Neuronal stem cell (in vitro differentiated cells): ENCODE measurements around the gene SH2D3C.

Experiments
- DNase-seq: peaks from one replicate; pipeline ENCODE4 v3.0.0-alpha.2; 2013; ENCODE audit warnings: low spot score
- H2AFZ ChIP-seq: one replicate; pipeline ENCODE4 v1.6.1; 2013; ENCODE audit warnings: mild to moderate bottlenecking, low read length, inconsistent platforms
- H2AK5ac ChIP-seq: 2 replicates; pipeline ENCODE4 v1.6.1; 2013; ENCODE audit warnings: low read depth, mild to moderate bottlenecking, inconsistent platforms, low read length, moderate library complexity, mixed read lengths
- H2BK120ac ChIP-seq: 2 replicates; pipeline ENCODE4 v1.6.1; 2013; ENCODE audit warnings: low read depth, mild to moderate bottlenecking, inconsistent platforms, low read length, moderate library complexity, mixed read lengths
- H2BK12ac ChIP-seq: one replicate; pipeline ENCODE4 v1.6.1; 2013; ENCODE audit warnings: low read length, inconsistent platforms
- H2BK15ac ChIP-seq: 2 replicates; pipeline ENCODE4 v1.6.1; 2013; ENCODE audit warnings: mild to moderate bottlenecking, low read length, inconsistent platforms, mixed read lengths
- H2BK5ac ChIP-seq: one replicate; pipeline ENCODE4 v1.6.1; 2013; ENCODE audit warnings: inconsistent platforms, mild to moderate bottlenecking, low read length, moderate library complexity
- H3K14ac ChIP-seq: one replicate; pipeline ENCODE4 v1.6.1; 2013; ENCODE audit warnings: low read length, inconsistent platforms
- H3K18ac ChIP-seq: 2 replicates; pipeline ENCODE4 v1.6.1; 2013; ENCODE audit warnings: low read length, inconsistent platforms
- H3K23ac ChIP-seq: 2 replicates; pipeline ENCODE4 v1.6.1; 2013; ENCODE audit warnings: low read depth, mild to moderate bottlenecking, mixed read lengths, low read length, inconsistent platforms; ENCODE audit not compliant: poor library complexity
- H3K27ac ChIP-seq: replicated peaks from 3 replicates; pipeline ENCODE4 v1.5.1; 2013; ENCODE audit warnings: low read length, inconsistent platforms
- H3K27me3 ChIP-seq, 3 experiments: 2 replicates each; pipeline ENCODE4 v1.6.1; 2013; ENCODE audit warnings: low read length in 3 of 3, mild to moderate bottlenecking in 2 of 3, inconsistent platforms in 1 of 3, low read depth in 1 of 3, mixed read lengths in 1 of 3, moderate library complexity in 1 of 3; ENCODE audit not compliant: control insufficient read depth in 3 of 3, insufficient read depth in 3 of 3
- H3K36me3 ChIP-seq, 2 donors: replicated peaks in 1 of 2; 2 replicates each; pipeline ENCODE4 v1.6.1; 2013; ENCODE audit warnings: low read length in 2 of 2; ENCODE audit not compliant: control insufficient read depth in 2 of 2, insufficient read depth in 2 of 2
- H3K4ac ChIP-seq: 2 replicates; pipeline ENCODE4 v1.6.1; 2013; ENCODE audit warnings: inconsistent platforms, mild to moderate bottlenecking, low read length, moderate library complexity
- H3K4me1 ChIP-seq, 2 donors: 1 replicate in 1 of 2; 2 replicates in 1 of 2; pipeline ENCODE4 v1.6.1; 2013; ENCODE audit warnings: low read length in 2 of 2, low read depth in 1 of 2; ENCODE audit not compliant: control insufficient read depth in 2 of 2, insufficient read depth in 1 of 2
- H3K4me2 ChIP-seq: one replicate; pipeline ENCODE4 v1.6.1; 2013; ENCODE audit warnings: mild to moderate bottlenecking, low read length, inconsistent platforms; ENCODE audit not compliant: insufficient read depth, poor library complexity, severe bottlenecking
- H3K4me3 ChIP-seq, 2 donors: 2 replicates each; pipeline ENCODE4 v1.5.1; 2013; ENCODE audit warnings: low read length in 2 of 2, mild to moderate bottlenecking in 2 of 2, inconsistent platforms in 1 of 2, moderate library complexity in 1 of 2
- H3K79me1 ChIP-seq: one replicate; pipeline ENCODE4 v1.6.1; 2013; ENCODE audit warnings: low read depth, mild to moderate bottlenecking, inconsistent platforms, low read length, moderate library complexity
- H3K9ac ChIP-seq: one replicate; pipeline ENCODE4 v1.6.1; 2013; ENCODE audit warnings: mild to moderate bottlenecking, low read depth, low read length, inconsistent platforms; ENCODE audit not compliant: poor library complexity
- H3K9me3 ChIP-seq, 2 donors: replicated peaks in 1 of 2; 2 replicates each; pipeline versions ENCODE3 to v1.6.1; 2013; ENCODE audit warnings: low read length in 2 of 2, mild to moderate bottlenecking in 2 of 2, inconsistent platforms in 1 of 2, low read depth in 1 of 2, mixed read lengths in 1 of 2, moderate library complexity in 1 of 2; ENCODE audit not compliant: control insufficient read depth in 2 of 2, insufficient read depth in 1 of 2
- H4K8ac ChIP-seq: one replicate; pipeline ENCODE4 v1.6.1; 2013; ENCODE audit warnings: low read depth, mild to moderate bottlenecking, inconsistent platforms, low read length, moderate library complexity
- H4K91ac ChIP-seq: one replicate; pipeline ENCODE4 v1.6.1; 2013; ENCODE audit warnings: low read length, low read depth, mild to moderate bottlenecking, inconsistent platforms; ENCODE audit not compliant: poor library complexity
- WGBS, 2 donors: extraction: QIAGEN DNeasy Blood & Tissue Kit; methylation state at CpG; one replicate each; pipeline ENCODE4 v1.1.7; 2013; ENCODE audit warnings: missing lambda C conversion rate in 2 of 2, mixed read lengths in 1 of 2; ENCODE audit not compliant: insufficient read length in 2 of 2, insufficient replicate concordance in 1 of 2; ENCODE audit errors: extremely low coverage in 2 of 2; 5-methylcytosine and 5-hydroxymethylcytosine counted together

Gene SH2D3C

DNA sequence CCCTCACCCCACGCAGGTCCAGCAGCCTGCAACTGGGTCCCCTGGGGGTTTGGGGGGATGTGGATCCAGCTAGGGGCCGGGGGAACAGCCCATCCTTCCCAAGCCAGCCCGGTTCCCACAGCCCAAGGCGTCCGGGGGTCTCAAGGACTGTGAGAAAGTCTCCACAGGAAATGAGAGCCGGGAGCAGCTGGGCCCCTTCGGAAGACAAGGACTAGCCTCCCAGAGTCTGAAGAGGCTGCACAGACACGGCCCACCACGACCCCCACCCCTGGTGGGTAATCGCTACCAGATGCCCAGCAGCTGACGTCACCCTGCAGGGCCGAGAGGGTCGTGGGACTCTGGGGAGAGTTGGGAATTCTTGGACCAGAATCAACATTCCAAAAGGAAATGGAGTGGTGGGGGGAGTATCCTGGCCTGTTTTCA is 10.5 kb downstream of the SH2D3C start:
- Histone ChIP-seq H3K4me2 (no peak overlapping the region), H3K9ac (no peak overlapping the region), H3K23ac (no peak overlapping the region), H2AFZ (peak overlapping the region; percentile 74), H3K27ac (no peak overlapping the region), H2BK15ac (no peak overlapping the region), H2BK120ac (no peak overlapping the region), H3K79me1 (no peaks in the 10 kb centered on the region), H3K18ac (no peak overlapping the region), H3K27me3 (peaks cover 0 to 13% (median 0%) of the 10 kb centered on the region in 3 experiments), H3K9me3 (no peaks in the 10 kb centered on the region), H4K91ac (no peak overlapping the region), H3K4me3 (no peak overlapping the region), H3K14ac (no peak overlapping the region), H2BK5ac (no peak overlapping the region), H2BK12ac (no peak overlapping the region), H3K4me1 (peaks cover 20 to 23% of the 10 kb centered on the region in 2 donors), H3K36me3 (no peaks in the 10 kb centered on the region), H4K8ac (no peak overlapping the region), H3K4ac (no peak overlapping the region), H2AK5ac (no peak overlapping the region)
- no CpG with 5 or more reads among the region's 13 CpGs for WGBS, 2 donors
- no peak for DNase-seq

DNA sequence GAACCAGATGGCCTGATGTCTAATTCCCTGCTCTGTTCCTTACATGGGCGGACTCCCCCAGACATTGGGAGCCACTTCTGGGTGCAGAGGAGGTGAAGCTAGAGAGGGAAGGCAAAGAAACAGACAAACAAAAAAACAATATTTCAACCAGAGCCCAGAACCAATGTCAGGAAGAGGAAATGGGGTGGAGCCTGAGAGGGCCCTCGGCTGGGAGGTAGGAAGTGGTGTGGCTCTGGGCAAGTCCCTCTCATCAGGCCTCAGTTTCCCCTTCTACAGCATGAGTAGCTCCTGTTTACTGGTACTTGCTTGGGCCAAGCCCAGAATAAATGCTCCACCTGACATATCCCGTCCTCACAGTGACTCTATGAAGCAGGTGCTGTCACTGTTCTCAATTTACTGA is 11.1 kb downstream of the SH2D3C start:
- H3K36me3 ChIP-seq: no peaks in the 10 kb centered on the region
- no peaks in the 10 kb centered on the region for H3K79me1 ChIP-seq
- H3K9me3 ChIP-seq: no peaks in the 10 kb centered on the region
- H3K4me3 ChIP-seq: no peak overlapping the region
- no peak overlapping the region for H2AK5ac ChIP-seq
- DNase-seq: no peak
- peaks cover 0 to 18% (median 0%) of the 10 kb centered on the region in 3 experiments for H3K27me3 ChIP-seq
- no peak overlapping the region for H2AFZ ChIP-seq
- peaks cover 21 to 23% of the 10 kb centered on the region in 2 donors for H3K4me1 ChIP-seq
- H3K4me2 ChIP-seq: no peak overlapping the region
- H4K8ac ChIP-seq: no peak overlapping the region
- H2BK120ac ChIP-seq: no peak overlapping the region
- H2BK5ac ChIP-seq: no peak overlapping the region
- no peak overlapping the region for H2BK12ac ChIP-seq
- no peak overlapping the region for H3K4ac ChIP-seq
- WGBS, 2 donors: no CpG with 5 or more reads among the region's 3 CpGs
- H3K27ac ChIP-seq: no peak overlapping the region
- no peak overlapping the region for H4K91ac ChIP-seq
- no peak overlapping the region for H3K14ac ChIP-seq
- H2BK15ac ChIP-seq: no peak overlapping the region
- H3K18ac ChIP-seq: no peak overlapping the region
- H3K9ac ChIP-seq: no peak overlapping the region
- no peak overlapping the region for H3K23ac ChIP-seq

DNA sequence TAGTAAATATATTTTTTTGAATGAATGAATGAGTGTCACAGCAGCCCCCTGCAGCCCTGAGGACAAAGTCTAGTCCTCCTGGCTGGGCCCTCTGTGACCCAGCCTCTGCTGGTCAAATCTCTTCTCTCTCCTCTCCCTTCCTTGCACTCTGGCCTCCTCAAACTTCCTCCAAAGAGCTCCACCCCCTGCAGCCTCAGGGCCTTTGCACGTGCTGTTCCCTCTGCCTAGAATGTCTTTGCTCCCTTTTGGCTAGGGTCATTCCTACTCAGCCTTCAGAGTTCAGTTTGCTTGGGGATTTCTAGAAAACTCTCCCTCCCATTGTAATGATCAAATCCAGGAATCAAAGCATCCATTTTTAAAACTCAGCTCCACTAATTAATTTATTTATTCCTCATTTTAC is 13.0 kb downstream of the SH2D3C start:
- no peak overlapping the region for H2AFZ ChIP-seq
- no peak overlapping the region for H4K91ac ChIP-seq
- no peaks in the 10 kb centered on the region for H3K36me3 ChIP-seq
- no peak overlapping the region for H3K4ac ChIP-seq
- H3K4me3 ChIP-seq: no peak overlapping the region
- no peak overlapping the region for H3K9ac ChIP-seq
- H2BK120ac ChIP-seq: no peak overlapping the region
- no peak overlapping the region for H2BK12ac ChIP-seq
- H3K27me3 ChIP-seq: peaks cover 0 to 26% (median 0%) of the 10 kb centered on the region in 3 experiments
- H4K8ac ChIP-seq: no peak overlapping the region
- no peak overlapping the region for H3K27ac ChIP-seq
- H3K79me1 ChIP-seq: no peaks in the 10 kb centered on the region
- peak overlapping the region; percentile 65 for H2AK5ac ChIP-seq
- no peak overlapping the region for H3K18ac ChIP-seq
- no peak for DNase-seq
- no peak overlapping the region for H3K4me2 ChIP-seq
- H3K9me3 ChIP-seq: no peaks in the 10 kb centered on the region
- no peak overlapping the region for H2BK15ac ChIP-seq
- H2BK5ac ChIP-seq: no peak overlapping the region
- no CpG with 5 or more reads among the region's 1 CpG for WGBS, 2 donors
- no peak overlapping the region for H3K23ac ChIP-seq
- no peak overlapping the region for H3K14ac ChIP-seq
- H3K4me1 ChIP-seq: peaks cover 19 to 22% of the 10 kb centered on the region in 2 donors

- no peaks in the 10 kb centered on the region for H3K79me1 ChIP-seq
- no peak overlapping the region for H2BK120ac ChIP-seq
- H3K4me1 ChIP-seq: peaks cover 18 to 19% of the 10 kb centered on the region in 2 donors
- H3K36me3 ChIP-seq: no peaks in the 10 kb centered on the region
- H2BK15ac ChIP-seq: peak overlapping the region; percentile 41
- no peak overlapping the region for H4K8ac ChIP-seq
- H2BK12ac ChIP-seq: no peak overlapping the region
- no peak overlapping the region for H2AFZ ChIP-seq
- H3K23ac ChIP-seq: no peak overlapping the region
- H3K4me3 ChIP-seq: no peak overlapping the region
- no peaks in the 10 kb centered on the region for H3K9me3 ChIP-seq
- WGBS, 2 donors: no CpG with 5 or more reads among the region's 7 CpGs
- H2AK5ac ChIP-seq: no peak overlapping the region
- DNase-seq: peak; percentile 35
- H3K4ac ChIP-seq: no peak overlapping the region
- peaks cover 0 to 23% (median 0%) of the 10 kb centered on the region in 3 experiments for H3K27me3 ChIP-seq
- no peak overlapping the region for H2BK5ac ChIP-seq
- no peak overlapping the region for H3K27ac ChIP-seq
- no peak overlapping the region for H3K4me2 ChIP-seq
- H4K91ac ChIP-seq: no peak overlapping the region
- H3K9ac ChIP-seq: no peak overlapping the region
- H3K14ac ChIP-seq: no peak overlapping the region
- peak overlapping the region; percentile 31 for H3K18ac ChIP-seq
These were observed 14.5 kb downstream of the SH2D3C start for GRCh38 chr9:127763918-127764384.
